Sciatic nerve (tissue), 2 donors: ENCODE data around the gene PLET1. TPM values are rescaled to one million over a fixed set of nuclear protein-coding genes. Genes with fewer than 3 reads are reported as not detected.
A peak's percentile ranks its signal among the peaks of the same experiment; 100 is the strongest.

Source experiments
- ATAC-seq: fragments of 200-7000 bp; cut with Tn5 transposase; one replicate; pipeline ENCODE4 v1.9.1; 2020; ENCODE audit warnings: mild to moderate bottlenecking, moderate library complexity
- DNase-seq: peaks from one replicate; pipeline ENCODE4 v3.0.0-alpha.2; 2020; ENCODE audit warnings: low spot score
- intact Hi-C: fragments of 100-400 bp; cut with DNase I; formaldehyde crosslinking; loops from one replicate; pipeline ENCODE4 v1.14.2; 2022
- total RNA-seq: library from RNA; stranded (reverse); fragmentation: NEBNext Ultra II Directional; extraction: Animal tissue kit (Norgen Biotek cat#: 25700); gene quantifications from one replicate; pipeline ENCODE4 v1.2.1, GENCODE V29; 2021
- donor health status: DM: no; HTN: no; CAD: no.
- donor health status: DM: no; HTN: no; CAD: no.

PLET1 gene
- total RNA-seq, 1 donor from 2014 or later: not detected

DNA sequence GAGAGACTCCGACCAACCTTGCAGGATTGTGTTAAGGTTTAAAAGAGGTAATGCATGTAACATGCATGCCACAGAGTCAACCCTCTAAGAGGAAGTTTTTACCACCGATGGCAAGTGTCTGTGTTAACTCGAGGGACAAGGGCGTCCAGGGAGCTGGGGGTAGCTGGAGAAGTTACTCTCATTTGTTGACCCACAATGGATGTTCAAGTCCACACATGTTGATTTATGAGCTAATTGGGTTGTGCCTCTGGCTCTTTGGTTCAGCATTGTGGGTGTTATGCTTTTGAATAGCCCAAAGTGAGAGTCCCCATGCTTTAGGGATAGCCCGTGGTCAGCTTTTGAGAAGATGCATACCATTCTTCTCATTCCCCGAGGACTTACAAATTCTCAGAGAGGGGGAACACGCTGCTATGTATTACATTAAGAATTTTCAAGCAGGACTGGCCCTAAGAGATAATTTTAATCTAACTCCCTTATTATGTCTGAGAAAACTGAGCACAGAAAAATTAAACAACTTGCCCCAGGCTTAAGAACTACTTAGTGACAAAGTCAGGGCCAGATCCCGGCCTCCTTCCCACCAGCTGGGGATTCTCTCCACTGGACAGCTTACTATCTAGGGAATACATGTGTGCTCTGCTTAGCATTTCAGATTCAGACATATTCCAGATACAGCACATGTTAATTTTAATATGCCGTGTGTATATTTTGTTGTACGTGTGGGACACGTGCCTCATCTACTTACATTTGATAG, 5.2 kb upstream of the PLET1 start:
- ATAC-seq (no peak), DNase-seq (no peak)
- intact Hi-C loops: loop anchor here (2.0 kb wide), 1 partner anchor 61 kb away; no protein-coding TSS in a partner anchor

- DNase-seq (no peak), ATAC-seq (no peak)
- intact Hi-C loops: no loop called here
These were observed 5.5 kb downstream of the PLET1 start for GRCh38 chr11:112255067-112255720.

DNA sequence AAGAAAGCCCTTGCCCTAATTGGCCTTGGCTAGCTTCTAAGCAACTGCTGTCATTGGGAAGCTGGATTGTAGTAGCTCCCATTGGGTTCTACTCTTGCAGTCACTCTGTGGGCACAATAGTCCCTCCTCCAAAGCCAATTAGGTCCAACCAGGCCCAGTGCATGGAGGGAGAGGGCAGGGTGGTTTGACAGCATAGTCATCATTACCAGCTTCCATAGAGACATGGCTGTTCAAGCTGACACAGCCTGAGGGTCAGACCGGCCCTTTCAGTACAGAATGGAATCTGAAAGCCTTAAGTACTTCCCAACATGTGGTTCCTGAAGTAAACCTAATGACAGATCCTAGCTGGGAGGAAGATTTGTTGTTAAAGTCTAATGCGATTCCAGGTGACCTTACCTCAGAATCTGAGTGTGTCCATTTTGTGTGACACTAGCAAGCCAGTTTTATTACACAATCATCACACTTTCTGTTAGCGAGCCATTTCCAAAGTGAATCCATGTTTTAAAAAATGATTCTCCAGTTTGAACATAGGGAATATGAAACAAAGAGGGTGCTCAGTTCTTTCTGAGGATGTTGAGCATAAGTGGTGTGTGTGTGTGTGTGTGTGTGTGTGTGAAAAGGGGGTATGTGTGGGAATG, 6.9 kb downstream of the PLET1 start:
- intact Hi-C loops: no loop called here
- ATAC-seq: no peak
- DNase-seq: no peak

- intact Hi-C loops: no loop called here
- no peak for DNase-seq
- ATAC-seq: no peak
These were observed 10.6 kb downstream of the PLET1 start for GRCh38 chr11:112249871-112250610.

- no peak for DNase-seq
- ATAC-seq: no peak
- intact Hi-C loops: no loop called here
These were observed 12.5 kb downstream of the PLET1 start for GRCh38 chr11:112248201-112248600.

GRCh38 chr11:112247201-112247600, 13.5 kb downstream of the PLET1 start:
- intact Hi-C loops: no loop called here
- ATAC-seq (no peak), DNase-seq (no peak)

GRCh38 chr11:112241486-112241885, 19.2 kb downstream of the PLET1 start:
- intact Hi-C loops: no loop called here
- no peak for DNase-seq
- peak; percentile 92 for ATAC-seq

GRCh38 chr11:112238041-112238440, 22.6 kb downstream of the PLET1 start:
- intact Hi-C loops: no loop called here
- DNase-seq (no peak), ATAC-seq (no peak)

- no peak for ATAC-seq
- intact Hi-C loops: no loop called here
- no peak for DNase-seq
These were observed 23.2 kb downstream of the PLET1 start for GRCh38 chr11:112237451-112237850.

DNA sequence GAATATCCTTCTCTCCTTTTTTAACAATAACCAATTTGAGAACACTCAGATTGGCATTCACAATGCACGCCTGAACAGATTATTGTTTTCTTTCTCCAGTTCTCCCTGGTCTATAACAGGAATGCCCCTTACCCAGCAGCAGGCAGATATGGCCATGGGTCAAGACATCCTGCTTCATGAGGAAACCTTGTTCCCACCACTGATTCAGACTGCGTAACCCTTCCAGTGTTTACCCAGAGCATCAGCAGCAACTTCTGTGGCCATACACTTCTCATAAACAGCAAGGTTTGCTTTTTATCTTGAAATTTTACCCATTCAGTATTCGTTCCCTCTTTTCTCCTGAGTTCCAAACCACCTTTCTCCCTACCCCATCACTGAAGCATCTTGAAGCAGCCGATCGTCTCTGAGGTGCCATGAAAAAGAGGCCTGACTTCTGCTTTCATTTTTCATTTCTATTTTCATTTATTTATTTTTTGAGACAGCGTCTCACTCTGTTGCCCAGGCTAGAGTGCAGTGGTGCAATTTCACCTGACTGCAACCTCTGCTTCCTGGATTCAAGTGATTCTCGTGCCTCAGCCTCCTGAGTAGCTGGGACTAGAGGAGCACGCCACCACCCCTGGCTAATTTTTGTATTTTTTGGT, 24.8 kb downstream of the PLET1 start:
- no peak for ATAC-seq
- intact Hi-C loops: no loop called here
- DNase-seq: no peak

DNA sequence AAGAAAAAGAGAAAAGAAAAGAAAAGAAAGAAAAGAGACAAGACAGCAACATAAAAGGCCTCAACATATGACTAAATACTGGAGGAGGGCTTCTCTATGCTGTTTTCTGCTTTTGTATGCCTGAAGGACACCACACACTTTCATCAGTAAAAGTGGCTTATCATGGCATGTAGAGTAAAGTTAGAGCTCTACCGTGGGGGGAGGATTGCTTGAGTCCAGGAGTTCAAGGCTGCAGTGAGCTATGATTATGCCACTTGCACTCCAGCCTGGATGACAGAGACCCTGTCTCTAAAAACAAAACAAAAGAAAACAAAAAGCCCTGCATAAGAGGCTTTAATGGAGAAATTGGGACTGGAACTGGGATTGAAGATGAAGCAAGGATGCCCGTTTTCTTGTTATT, 28.7 kb downstream of the PLET1 start:
- no peak for ATAC-seq
- no peak for DNase-seq
- intact Hi-C loops: no loop called here

DNA sequence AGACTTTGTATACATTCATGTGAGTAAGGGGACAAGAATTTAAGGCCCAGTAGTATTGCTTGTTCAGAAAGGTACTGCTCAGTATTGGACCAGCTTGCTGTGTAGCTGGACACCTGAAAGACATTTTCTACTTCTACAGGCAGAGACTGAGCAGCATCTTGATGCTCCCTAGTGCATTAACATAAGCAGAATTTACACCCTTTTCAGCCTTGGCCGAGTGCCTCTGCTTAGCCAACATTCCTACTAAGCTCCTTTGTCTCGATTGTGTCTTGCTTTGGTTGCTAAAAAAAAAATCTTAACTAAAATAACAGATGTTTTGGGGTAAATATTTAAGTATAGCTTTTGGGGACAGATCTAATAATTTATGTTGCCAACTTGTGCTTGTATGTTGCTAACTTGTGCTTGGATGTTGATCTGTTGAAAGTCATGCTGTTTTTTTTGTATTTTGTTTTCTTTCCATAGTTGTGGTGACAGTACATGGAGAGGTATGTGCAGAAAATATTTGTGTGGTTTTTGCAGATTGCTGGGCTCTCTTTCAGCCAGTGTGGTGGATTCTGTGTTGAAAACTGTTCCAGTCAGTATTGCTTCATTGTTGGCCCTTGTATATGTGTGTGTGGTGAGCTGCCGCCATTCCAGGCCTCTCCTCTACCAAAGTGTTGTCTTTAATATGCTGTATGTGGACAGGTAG, 30.8 kb downstream of the PLET1 start:
- ATAC-seq: no peak
- DNase-seq: no peak
- intact Hi-C loops: no loop called here

DNA sequence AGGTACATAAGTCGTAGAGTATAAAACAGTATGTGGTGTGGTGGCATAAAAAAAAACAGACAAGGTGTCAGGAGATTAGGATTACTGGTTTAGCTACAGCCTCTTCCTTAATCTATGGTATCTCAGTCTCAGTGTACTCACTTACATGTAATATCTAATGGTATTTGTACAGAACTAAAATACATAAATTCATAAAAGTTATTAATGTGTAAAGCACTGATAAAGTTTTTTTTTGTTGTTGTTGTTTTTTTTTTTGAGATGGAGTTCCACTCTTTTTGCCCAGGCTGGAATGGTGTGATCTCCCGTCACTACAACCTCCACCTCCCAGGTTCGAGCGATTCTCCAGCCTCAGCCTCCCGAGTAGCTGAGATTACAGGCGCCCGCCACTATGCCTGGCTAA, 31.5 kb downstream of the PLET1 start:
- no peak for ATAC-seq
- intact Hi-C loops: no loop called here
- DNase-seq: no peak

GRCh38 chr11:112228706-112229105, 32.0 kb downstream of the PLET1 start:
- intact Hi-C loops: no loop called here
- ATAC-seq: no peak
- no peak for DNase-seq

- intact Hi-C loops: no loop called here
- DNase-seq: no peak
- no peak for ATAC-seq
These were observed 33.2 kb downstream of the PLET1 start for GRCh38 chr11:112227471-112227870.

GRCh38 chr11:112226831-112227401, 33.7 kb downstream of the PLET1 start:
- intact Hi-C loops: no loop called here
- no peak for DNase-seq
- peak; percentile 67 for ATAC-seq

DNA sequence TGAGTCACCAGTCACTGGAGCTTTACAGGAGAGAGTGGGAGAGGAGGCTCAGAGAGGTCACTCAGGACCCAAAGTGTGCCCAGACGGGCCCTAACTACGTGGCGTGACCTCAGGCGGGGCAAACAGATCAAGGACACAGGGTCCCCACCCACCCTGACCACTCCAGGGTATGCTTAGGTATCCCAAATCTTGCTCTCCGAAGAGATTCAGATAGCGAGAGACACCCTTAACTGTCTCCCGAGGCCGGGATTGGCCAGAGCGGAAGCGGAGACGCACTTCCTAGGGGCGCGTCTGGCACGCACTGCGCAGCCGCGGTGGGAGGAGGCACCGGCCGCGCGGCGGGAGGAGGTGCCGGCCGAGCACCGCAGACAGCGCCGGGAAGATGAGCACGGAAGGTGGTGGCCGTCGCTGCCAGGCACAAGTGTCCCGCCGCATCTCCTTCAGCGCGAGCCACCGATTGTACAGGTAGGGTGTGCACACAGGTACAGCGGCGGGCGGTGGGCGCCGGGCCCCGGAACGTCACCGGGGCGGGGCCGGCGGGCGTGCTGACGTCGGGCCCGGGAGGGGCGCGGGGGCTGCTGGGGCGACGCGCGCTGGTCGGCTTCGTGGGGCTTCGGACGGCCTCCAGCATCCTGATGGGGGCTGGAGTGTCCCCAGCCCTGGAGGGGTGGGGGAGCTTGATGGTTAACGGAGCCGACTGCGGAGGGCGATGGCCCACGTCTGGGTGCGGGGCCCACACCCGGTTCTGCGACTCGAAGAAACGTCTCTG, 34.4 kb downstream of the PLET1 start, which contains the start of gene PTS:
Gene PTS, plus strand, starts transcription at position 367 of the 769 bp plus-strand sequence. Its CDS starts 16 bp downstream, at position 383.
- peak; percentile 99 for ATAC-seq
- peak; percentile 91 for DNase-seq
- intact Hi-C loops: no loop called here

DNA sequence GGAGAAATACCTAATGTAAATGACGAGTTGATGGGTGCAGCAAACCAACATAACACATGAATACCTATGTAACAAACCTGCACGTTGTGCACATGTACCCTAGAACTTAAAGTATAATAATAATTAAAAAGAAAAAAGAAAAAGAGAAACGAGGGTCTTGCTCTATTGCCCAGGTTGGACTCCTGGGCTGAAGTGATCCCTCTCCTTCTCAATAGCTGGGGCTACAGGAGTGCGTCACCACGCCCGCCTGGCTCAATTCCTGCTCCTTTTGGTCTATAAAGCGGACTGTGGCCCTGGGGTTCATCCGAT, 35.0 kb downstream of the PLET1 start:
- ATAC-seq (no peak), DNase-seq (no peak)
- intact Hi-C loops: no loop called here
